GM10266 (cell line): ENCODE data around the gene HOXC6.

Experiments used
- DNase-seq: peaks from one replicate; pipeline ENCODE4 v3.0.0; 2012; ENCODE audit errors: extremely low spot score
- TF ChIP-seq, protein P1 (sequence below): IDR thresholded peaks from 2 replicates; pipeline ENCODE4 v1.5.1; 2012; ENCODE audit warnings: mild to moderate bottlenecking, low read depth; ENCODE audit not compliant: control insufficient read depth, insufficient read depth; ENCODE audit errors: missing control alignments

Gene HOXC6

DNA sequence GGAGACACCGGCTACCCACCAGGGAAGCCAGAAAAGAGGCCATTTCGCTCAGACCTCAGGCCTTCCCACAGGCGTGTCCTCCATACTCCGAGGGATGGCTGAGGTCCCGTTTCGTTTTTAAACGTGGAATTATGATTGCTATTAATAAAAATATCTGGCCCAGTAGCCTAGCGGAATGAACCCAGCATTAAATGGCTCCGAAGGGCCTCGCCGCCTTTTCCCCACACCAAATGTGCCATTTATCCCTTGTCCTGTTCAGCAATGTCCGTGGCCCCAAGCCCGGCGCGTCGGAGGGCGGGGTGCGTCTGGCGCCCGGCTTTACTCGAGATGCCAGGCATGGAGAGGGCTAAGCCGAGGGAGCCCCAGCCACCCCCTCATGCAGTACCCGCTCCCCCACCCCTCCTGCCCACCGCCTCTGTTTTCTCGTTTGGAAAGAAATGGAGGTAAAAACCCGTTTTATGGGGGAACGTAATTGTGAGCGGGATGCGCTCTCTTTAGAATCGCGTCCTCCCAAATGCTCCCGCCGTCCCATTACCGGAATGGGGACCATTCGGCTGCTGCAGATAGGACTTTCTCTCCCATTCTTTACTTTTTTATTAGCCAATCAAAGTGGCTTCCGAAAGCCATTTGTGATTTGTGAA is 13.7 kb upstream of the HOXC6 start:
- DNase-seq: no peak
- TF ChIP-seq, protein P1, sequence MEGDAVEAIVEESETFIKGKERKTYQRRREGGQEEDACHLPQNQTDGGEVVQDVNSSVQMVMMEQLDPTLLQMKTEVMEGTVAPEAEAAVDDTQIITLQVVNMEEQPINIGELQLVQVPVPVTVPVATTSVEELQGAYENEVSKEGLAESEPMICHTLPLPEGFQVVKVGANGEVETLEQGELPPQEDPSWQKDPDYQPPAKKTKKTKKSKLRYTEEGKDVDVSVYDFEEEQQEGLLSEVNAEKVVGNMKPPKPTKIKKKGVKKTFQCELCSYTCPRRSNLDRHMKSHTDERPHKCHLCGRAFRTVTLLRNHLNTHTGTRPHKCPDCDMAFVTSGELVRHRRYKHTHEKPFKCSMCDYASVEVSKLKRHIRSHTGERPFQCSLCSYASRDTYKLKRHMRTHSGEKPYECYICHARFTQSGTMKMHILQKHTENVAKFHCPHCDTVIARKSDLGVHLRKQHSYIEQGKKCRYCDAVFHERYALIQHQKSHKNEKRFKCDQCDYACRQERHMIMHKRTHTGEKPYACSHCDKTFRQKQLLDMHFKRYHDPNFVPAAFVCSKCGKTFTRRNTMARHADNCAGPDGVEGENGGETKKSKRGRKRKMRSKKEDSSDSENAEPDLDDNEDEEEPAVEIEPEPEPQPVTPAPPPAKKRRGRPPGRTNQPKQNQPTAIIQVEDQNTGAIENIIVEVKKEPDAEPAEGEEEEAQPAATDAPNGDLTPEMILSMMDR: no peak

DNA sequence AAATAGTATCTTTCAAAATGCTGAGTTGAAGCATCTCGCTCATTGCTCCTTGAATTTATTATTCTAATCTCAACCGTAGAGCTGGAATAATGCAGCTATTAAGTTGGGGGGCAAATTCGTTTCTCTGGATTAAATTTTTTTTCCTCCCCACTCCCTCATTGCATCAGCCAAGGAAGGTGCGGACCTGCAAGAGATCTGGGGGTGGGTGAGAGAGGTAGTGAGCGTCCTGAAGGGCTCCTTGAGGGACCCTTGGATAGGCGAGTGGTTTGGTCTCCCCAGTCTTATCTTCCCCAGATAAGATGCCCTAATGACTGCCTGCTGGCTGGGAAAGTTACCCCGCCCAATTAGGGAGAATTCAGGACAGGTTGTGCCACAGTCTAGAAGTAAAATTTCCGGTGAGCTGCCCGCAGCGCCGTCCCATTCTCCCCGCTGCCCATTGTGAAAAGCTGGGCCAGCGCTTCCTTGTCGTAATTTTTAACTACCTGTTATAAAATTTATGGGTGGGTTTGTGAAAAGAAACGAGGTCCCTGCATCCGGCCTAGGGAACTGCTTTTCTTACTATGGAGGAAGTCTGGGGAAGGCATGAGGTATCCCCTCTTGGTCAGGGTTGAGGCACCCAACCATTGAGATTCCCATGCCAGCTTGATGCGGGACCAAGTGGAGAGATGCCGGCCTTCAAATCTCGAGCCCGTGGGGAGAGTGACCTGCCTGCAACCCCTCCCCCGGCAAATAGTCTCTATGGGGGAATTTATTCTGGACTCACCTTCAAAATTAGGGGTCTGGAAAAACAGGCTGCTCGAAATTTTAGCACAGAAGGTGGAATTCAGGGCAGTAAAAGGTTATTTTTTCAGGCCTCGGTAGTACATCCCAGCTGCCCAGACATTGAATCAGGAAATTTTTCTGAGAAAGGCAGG is 13.0 kb upstream of the HOXC6 start:
- no peak for DNase-seq
- TF ChIP-seq, protein P1: no peak

DNA sequence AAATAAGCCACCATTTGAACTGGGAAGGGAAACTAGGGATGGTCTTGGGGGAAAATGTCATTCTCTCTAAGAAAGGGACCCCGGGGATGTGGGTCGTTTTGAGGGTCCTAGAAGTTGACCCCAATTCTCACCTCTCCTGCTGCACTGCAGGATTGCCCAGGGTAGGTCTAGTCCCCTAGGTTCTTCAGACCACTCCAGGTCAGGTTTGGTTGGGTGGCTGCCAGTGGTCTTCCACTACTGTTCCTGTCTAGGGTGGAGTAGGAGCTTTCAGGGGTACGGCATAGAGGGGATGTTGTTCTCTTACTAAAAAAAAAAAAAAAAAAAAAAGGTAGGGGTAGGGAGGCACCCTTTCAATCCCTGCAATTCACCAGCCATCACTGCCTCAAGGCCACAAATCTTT is 12.2 kb upstream of the HOXC6 start:
- no peak for DNase-seq
- TF ChIP-seq, protein P1: no peak

DNA sequence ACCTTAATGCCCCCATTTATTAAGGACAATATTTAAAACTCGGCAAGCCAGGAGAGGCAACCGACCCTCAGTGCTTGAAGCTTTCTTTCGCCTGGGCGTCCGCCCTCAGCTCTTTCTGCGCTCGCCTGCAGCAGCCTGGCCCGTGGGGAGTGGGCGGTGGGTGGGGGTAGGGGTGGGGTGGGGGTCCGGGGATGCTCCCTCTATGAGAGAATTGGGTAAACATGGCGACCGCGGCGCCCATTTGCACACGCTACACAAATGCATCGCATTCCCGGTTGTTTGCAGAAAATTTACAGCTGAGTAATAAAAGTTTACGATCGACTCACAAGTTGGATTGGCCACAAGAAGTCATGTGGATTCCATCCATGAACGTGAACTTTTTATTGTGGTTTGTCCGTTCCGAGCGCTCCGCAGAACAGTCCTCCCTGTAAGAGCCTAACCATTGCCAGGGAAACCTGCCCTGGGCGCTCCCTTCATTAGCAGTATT is 11.7 kb upstream of the HOXC6 start:
- no peak for DNase-seq
- TF ChIP-seq, protein P1: no peak

DNA sequence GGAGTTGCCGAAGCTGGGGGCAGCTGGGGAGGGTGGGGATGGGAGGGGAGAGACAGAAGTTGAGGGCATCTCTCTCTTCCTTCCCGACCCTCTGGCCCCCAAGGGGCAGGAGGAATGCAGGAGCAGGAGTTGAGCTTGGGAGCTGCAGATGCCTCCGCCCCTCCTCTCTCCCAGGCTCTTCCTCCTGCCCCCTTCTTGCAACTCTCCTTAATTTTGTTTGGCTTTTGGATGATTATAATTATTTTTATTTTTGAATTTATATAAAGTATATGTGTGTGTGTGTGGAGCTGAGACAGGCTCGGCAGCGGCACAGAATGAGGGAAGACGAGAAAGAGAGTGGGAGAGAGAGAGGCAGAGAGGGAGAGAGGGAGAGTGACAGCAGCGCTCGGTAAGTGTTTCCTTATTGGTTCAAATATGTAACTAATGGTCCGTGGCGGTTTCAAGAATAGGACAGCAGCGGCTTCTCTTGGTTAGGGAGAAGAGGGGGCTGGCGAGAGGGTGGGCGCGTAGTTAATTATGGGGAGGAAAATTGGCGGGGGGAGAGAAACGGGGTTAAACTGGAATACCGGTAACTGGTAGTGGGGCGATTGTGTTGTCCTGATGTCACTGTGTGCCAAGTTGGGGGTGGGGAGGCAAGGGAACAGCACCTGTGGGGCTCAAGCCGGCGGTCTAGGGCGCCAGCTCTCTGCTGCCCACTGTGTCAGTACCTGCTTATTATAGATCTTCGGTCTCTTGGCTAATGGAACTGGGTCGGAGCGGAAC is 11.0 kb upstream of the HOXC6 start:
- DNase-seq: peak; percentile 64
- TF ChIP-seq, protein P1: no peak

DNA sequence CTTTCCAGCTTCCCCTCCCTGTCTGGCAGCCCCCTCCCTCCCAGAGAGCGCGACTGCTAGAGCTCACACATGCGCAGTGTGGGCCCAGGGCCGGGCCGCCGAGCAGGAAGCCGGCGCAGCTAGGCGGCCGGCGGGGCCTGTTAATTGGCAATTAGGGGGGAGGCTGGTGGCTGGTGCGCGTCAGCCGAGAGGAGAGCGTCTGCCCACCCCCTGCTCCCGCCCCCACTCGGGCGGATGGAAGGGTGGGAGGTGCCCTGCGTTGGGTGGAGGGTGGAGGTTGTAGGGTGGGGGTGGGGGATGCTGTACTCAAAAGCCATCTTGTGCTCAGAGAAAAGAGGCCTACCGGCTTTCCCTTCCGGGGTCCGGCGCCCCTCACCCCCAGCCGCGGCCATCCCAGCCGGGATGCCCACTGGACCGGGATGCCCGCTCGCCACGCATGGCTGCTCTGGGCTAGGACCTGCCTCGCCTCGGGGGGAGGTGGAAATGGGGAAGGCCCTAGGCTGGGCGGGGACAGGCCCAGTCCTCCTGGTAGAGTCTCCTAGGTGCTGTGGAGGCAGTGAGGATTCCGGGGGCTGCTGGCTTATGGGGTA is 10.3 kb upstream of the HOXC6 start:
- DNase-seq: peak; percentile 94
- TF ChIP-seq, protein P1: no peak
